Measurements from ENCODE around the gene ST14. TPM values are rescaled to one million over a fixed set of nuclear protein-coding genes. Genes with fewer than 3 reads are reported as not detected.
"Not testable (repeated sequence)": the region's sequence is repeated elsewhere in the genome, so short reads cannot be mapped to it uniquely, and the experiment has no call there.

Gene ST14
- total RNA-seq, 4 donors from 2014 or later = 109 to 225 (median 141) TPM

DNA sequence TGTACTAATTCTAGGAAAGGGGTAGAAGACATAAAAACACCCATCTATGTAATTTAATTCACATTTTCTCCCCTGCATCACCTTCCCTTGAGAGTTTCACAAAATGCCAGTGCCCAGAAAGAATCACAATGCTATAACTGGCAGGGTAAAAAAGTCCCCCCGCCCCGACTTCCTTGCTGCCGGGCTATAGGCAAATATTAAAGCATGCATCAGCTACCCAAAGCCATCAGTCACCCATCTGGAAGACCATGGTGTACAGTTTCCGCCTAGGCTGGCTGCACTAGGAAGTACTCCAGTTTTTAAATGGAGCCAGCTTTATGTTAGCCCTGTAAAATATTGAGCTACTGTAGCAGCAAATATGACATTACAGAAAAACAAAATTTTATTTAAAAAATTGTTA, 67.8 kb downstream of the ST14 start:
- H3K36me3 ChIP-seq = peaks cover 0 to 14% (median 0%) of the 10 kb centered on the region in 3 donors
- intact Hi-C loops (cut with DNase I) = no loop called here
- no peaks in the 10 kb centered on the region for H3K27me3 ChIP-seq
- TF ChIP-seq CTCF (IDR thresholded peaks at IDR 0.05) = no peak
- no peak for TF ChIP-seq POLR2A (IDR thresholded peaks at IDR 0.05)
- H3K4me1 ChIP-seq = no peaks in the 10 kb centered on the region
- no peak overlapping the region for H3K27ac ChIP-seq
- no peak for DNase-seq
- H3K4me3 ChIP-seq = no peak overlapping the region
- H3K9me3 ChIP-seq = no peaks in the 10 kb centered on the region
- WGBS, 2 donors = 82 to 100% methylated on average over 4 of the region's 4 CpGs

- DNase-seq; H3K27ac ChIP-seq; H3K4me3 ChIP-seq; H3K9me3 ChIP-seq; intact Hi-C loops (cut with DNase I); H3K27me3 ChIP-seq; H3K4me1 ChIP-seq: not testable (repeated sequence)
- peaks cover 0 to 66% (median 0%) of the 10 kb centered on the region in 3 donors for H3K36me3 ChIP-seq
These were observed 73.9 kb downstream of the ST14 start for GRCh38 chr11:130233486-130233885.

DNA sequence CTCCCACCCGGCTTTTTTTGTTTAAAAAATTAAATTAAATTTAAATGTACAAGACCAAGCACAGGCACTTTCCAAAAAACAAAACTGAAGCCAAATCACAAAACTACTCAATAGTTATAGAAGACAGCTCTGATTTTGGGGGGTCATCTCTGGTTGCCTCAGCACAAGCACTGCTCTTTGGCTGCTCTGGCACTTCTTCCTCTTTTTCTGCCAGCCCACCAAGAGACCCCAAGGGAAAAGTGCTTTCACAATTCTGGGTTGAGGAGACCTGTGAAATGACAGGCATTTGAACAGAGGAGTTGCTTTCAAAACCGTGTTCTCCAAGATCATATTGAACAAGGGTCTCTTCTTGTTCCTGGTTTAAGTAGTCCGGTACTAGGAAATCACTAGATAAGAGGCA, 74.3 kb downstream of the ST14 start:
- H3K4me1 ChIP-seq; H3K4me3 ChIP-seq; H3K27ac ChIP-seq; intact Hi-C loops (cut with DNase I); H3K9me3 ChIP-seq; DNase-seq; H3K27me3 ChIP-seq: not testable (repeated sequence)
- peaks cover 0 to 70% (median 0%) of the 10 kb centered on the region in 3 donors for H3K36me3 ChIP-seq
- 90 to 100% methylated on average over 1 to 3 of the region's 3 CpGs for WGBS, 2 donors

GRCh38 chr11:130234315-130234714, 74.7 kb downstream of the ST14 start:
- TF ChIP-seq CTCF (IDR thresholded peaks at IDR 0.05) = no peak
- no peak for TF ChIP-seq POLR2A (IDR thresholded peaks at IDR 0.05)
- Histone ChIP-seq H3K27me3 (no peaks in the 10 kb centered on the region), H3K9me3 (no peaks in the 10 kb centered on the region), H3K36me3 (peaks cover 0 to 75% (median 0%) of the 10 kb centered on the region in 3 donors), H3K4me1 (no peaks in the 10 kb centered on the region), H3K4me3 (no peak overlapping the region), H3K27ac (no peak overlapping the region)
- intact Hi-C loops (cut with DNase I) = no loop called here
- no peak for DNase-seq

- no peak for DNase-seq
- no peaks in the 10 kb centered on the region for H3K27me3 ChIP-seq
- H3K4me1 ChIP-seq = no peaks in the 10 kb centered on the region
- intact Hi-C loops (cut with DNase I) = no loop called here
- no peak overlapping the region for H3K27ac ChIP-seq
- H3K4me3 ChIP-seq = no peak overlapping the region
- 87 to 91% methylated on average over 6 of the region's 6 CpGs for WGBS, 2 donors
- H3K9me3 ChIP-seq = no peaks in the 10 kb centered on the region
- peaks cover 0 to 63% (median 0%) of the 10 kb centered on the region in 3 donors for H3K36me3 ChIP-seq
- no peak for TF ChIP-seq CTCF (IDR thresholded peaks at IDR 0.05)
These were observed 77.9 kb downstream of the ST14 start for GRCh38 chr11:130237282-130238006.

- Histone ChIP-seq H3K27me3 (no peaks in the 10 kb centered on the region), H3K27ac (no peak overlapping the region), H3K36me3 (peaks cover 0 to 29% (median 0%) of the 10 kb centered on the region in 3 donors), H3K9me3 (no peaks in the 10 kb centered on the region), H3K4me1 (peaks cover 0 to 14% (median 0%) of the 10 kb centered on the region in 3 donors), H3K4me3 (no peak overlapping the region)
- DNase-seq = no peak
- intact Hi-C loops (cut with DNase I) = no loop called here
- 80 to 96% methylated on average over 2 of the region's 2 CpGs for WGBS, 2 donors
- TF ChIP-seq POLR2A (IDR thresholded peaks at IDR 0.05) (no peak), CTCF (IDR thresholded peaks at IDR 0.05) (no peak)
These were observed 82.1 kb downstream of the ST14 start for GRCh38 chr11:130241713-130242112.

Data from esophagus squamous epithelium (tissue), 5 donors.